Gastroesophageal sphincter (tissue), 4 donors: ENCODE measurements around the gene TRPC4. TPM values are rescaled to one million over a fixed set of nuclear protein-coding genes. Genes with fewer than 3 reads are reported as not detected.

Experiments
- ATAC-seq: fragments of 150-250 bp; one replicate; pipeline ENCODE4 v1.9.1; 2016; ENCODE audit warnings: mild to moderate bottlenecking, moderate library complexity
- H3K27ac ChIP-seq, 4 donors: fragments of 200-600 bp; sonication (generic) in 3 of 4; 1 replicate in 3 of 4; 2 replicates in 1 of 4; pipeline ENCODE4 v1.5.1; 2016 to 2019
- H3K27me3 ChIP-seq: fragments of 200-600 bp; sonication (generic); one replicate; pipeline ENCODE4 v1.5.1; 2019
- H3K36me3 ChIP-seq, 2 donors: fragments of 200-600 bp; sonication (generic); one replicate each; pipeline ENCODE4 v1.5.1; 2019; ENCODE audit warnings: control low read depth in 1 of 2
- H3K4me1 ChIP-seq, 3 donors: fragments of 200-600 bp; sonication (generic); 1 replicate in 2 of 3; 2 replicates in 1 of 3; pipeline ENCODE4 v1.5.1; 2016 to 2019; ENCODE audit warnings: control low read depth in 2 of 3
- H3K4me3 ChIP-seq, 2 donors: fragments of 200-600 bp; sonication (generic); one replicate each; pipeline ENCODE4 v1.5.1; 2019; ENCODE audit warnings: mild to moderate bottlenecking in 1 of 2, moderate library complexity in 1 of 2
- H3K9me3 ChIP-seq, 3 donors: fragments of 200-600 bp; sonication (generic); one replicate each; pipeline ENCODE4 v1.5.1; 2017 to 2019; ENCODE audit warnings: control low read depth in 2 of 3
- EP300 ChIP-seq: sonication (generic); formaldehyde crosslinking; IDR thresholded peaks from one replicate; pipeline ENCODE4 v1.6.1; 2017; ENCODE audit warnings: antibody characterized with exemption, mild to moderate bottlenecking
- POLR2A ChIP-seq, 2 donors: fragments of 450-650 bp; IDR thresholded peaks; one replicate each; pipeline ENCODE4 v1.6.1; 2017; ENCODE audit warnings: antibody characterized with exemption in 2 of 2, mild to moderate bottlenecking in 2 of 2, moderate library complexity in 1 of 2
- POLR2AphosphoS5 ChIP-seq: sonication (generic); formaldehyde crosslinking; IDR thresholded peaks from one replicate; pipeline ENCODE4 v1.6.1; 2017; ENCODE audit warnings: antibody characterized with exemption
- WGBS, 2 donors: methylation state at CpG; one replicate each; pipeline ENCODE4 v1.1.5; 2018; ENCODE audit warnings: low coverage in 1 of 2; 5-methylcytosine and 5-hydroxymethylcytosine counted together
- total RNA-seq, 4 donors: library from RNA; depleted of rRNA; stranded (reverse); fragments of >200 nt; gene quantifications; one replicate each; pipeline ENCODE4 v1.1.0, GENCODE V29; 2016
- TF ChIP-seq, protein P1 (sequence below), 4 experiments: fragments of 200-600 bp in 2 of 4; fragments of 450-650 bp in 2 of 4; sonication (generic) in 1 of 4; IDR thresholded peaks; one replicate each; pipeline ENCODE4 v1.5.1; 2017 to 2019; ENCODE audit warnings: antibody characterized with exemption in 4 of 4, mild to moderate bottlenecking in 2 of 4, moderate library complexity in 2 of 4

Gene TRPC4
- total RNA-seq, 4 donors from 2014 or later = 0.31 to 1.1 (median 0.87) TPM; not detected in 1

DNA sequence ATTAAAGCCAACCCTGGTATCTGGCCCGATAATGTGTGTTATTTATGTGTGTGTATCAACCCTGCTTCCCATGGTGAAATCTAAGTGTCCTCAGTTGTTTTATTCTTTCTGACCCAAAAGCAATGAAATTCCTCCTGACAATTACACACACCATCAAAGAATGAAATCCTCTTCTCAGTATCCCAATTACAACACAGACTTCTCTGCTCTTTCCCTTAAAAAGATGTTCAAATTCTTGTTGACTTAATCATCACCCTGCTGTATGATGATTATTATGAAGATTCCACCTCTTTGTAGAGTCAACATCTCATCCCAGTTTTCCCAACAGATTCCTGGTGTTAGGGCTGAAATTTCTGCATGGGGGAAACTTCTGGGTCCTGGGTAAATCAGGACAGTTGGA, 8.9 kb upstream of the TRPC4 start:
- no peak overlapping the region for H3K4me3 ChIP-seq
- H3K4me1 ChIP-seq = no peaks in the 10 kb centered on the region
- no peaks in the 10 kb centered on the region for H3K36me3 ChIP-seq
- H3K9me3 ChIP-seq = no peaks in the 10 kb centered on the region
- H3K27ac ChIP-seq = no peak overlapping the region
- WGBS, 2 donors = 67 to 100% methylated on average over 1 of the region's 1 CpG
- ATAC-seq = no peak
- no peaks in the 10 kb centered on the region for H3K27me3 ChIP-seq
- TF ChIP-seq POLR2A (IDR thresholded peaks at IDR 0.05) (no peak), POLR2AphosphoS5 (no peak), EP300 (no peak)
- TF ChIP-seq, protein P1, sequence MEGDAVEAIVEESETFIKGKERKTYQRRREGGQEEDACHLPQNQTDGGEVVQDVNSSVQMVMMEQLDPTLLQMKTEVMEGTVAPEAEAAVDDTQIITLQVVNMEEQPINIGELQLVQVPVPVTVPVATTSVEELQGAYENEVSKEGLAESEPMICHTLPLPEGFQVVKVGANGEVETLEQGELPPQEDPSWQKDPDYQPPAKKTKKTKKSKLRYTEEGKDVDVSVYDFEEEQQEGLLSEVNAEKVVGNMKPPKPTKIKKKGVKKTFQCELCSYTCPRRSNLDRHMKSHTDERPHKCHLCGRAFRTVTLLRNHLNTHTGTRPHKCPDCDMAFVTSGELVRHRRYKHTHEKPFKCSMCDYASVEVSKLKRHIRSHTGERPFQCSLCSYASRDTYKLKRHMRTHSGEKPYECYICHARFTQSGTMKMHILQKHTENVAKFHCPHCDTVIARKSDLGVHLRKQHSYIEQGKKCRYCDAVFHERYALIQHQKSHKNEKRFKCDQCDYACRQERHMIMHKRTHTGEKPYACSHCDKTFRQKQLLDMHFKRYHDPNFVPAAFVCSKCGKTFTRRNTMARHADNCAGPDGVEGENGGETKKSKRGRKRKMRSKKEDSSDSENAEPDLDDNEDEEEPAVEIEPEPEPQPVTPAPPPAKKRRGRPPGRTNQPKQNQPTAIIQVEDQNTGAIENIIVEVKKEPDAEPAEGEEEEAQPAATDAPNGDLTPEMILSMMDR (IDR thresholded peaks at IDR 0.05) = no peak

DNA sequence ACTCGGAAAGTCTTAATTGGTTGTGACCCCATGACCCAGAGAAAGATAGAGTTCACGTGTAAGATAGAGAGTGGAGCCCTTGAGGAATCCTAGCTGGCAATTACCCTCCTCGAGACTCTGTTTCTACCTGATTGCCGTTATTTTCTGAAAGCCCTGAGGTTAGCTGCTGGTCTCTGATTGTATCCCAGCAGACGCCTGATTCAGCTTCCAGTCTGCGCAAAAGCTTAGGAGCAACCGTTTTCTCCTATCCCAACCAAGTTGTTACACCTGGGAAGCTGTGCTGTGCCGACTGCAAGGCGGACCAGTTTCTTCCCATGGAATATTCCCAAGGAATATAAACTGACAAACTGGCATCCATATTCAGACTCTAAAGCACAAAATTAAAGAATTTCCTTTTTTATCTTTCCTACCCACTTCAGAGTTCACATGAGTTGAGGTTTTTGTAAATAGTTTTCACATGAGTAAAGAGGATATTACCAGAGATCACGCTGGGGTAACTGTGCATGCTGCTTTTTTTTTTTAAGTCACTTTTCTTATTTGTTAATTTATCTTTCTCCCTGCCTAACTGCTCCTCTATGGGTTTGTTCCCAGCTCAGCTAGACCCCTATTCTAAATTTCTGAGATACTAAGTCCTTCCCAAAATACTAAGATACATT, 1.5 kb upstream of the TRPC4 start:
- no peak overlapping the region for H3K4me3 ChIP-seq
- no peak for ATAC-seq
- 57 to 58% methylated on average over 10 of the region's 10 CpGs for WGBS, 2 donors
- H3K27me3 ChIP-seq = peaks cover 34% of the 10 kb centered on the region
- TF ChIP-seq, protein P1 (IDR thresholded peaks at IDR 0.05) = no peak
- peaks cover 0 to 16% (median 9%) of the 10 kb centered on the region in 3 donors for H3K4me1 ChIP-seq
- H3K36me3 ChIP-seq = no peaks in the 10 kb centered on the region
- H3K9me3 ChIP-seq = no peaks in the 10 kb centered on the region
- H3K27ac ChIP-seq = no peak overlapping the region

DNA sequence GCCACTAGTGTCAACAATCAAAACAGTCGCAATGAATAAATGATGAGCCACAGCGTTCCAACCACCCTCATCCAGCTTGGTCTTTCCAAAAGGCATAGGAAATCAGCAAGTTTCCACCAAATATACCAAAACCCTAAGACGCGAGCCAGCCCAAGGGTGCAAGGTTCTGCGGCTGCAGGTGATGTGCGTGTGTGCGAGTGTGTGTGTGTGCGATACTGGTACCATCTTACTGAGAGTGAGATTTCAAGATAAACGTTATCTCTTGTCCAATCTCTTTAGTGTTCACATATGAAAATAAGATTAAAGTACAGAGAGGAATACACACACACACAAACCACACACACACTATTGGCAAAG, 895 bp upstream of the TRPC4 start:
- Histone ChIP-seq H3K27me3 (peaks cover 34% of the 10 kb centered on the region), H3K4me1 (peaks cover 0 to 16% (median 9%) of the 10 kb centered on the region in 3 donors), H3K27ac (no peak overlapping the region), H3K36me3 (no peaks in the 10 kb centered on the region), H3K9me3 (no peaks in the 10 kb centered on the region), H3K4me3 (peak overlapping the region in 1 of 2 donors; percentile 51)
- WGBS, 2 donors = 43 to 57% methylated on average over 4 to 7 of the region's 9 CpGs
- ATAC-seq = no peak
- TF ChIP-seq, protein P1 (IDR thresholded peaks at IDR 0.05) = no peak
- no peak for TF ChIP-seq POLR2AphosphoS5
- no peak for TF ChIP-seq EP300
- TF ChIP-seq POLR2A (IDR thresholded peaks at IDR 0.05) = no peak

DNA sequence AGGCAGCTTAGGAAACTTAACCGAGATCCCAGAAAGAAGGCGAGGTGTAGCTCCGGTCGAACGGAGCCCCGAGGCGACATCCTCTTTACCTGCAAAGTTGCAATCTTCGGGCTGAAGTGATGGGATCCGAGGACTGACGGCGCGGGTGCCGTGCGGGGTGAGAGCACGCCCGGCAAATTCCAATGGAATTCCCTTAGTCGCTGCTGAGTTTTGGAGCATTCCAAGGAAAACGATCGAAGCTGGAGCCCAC, 141 bp downstream of the TRPC4 start:
- Histone ChIP-seq H3K36me3 (no peaks in the 10 kb centered on the region), H3K27me3 (peaks cover 34% of the 10 kb centered on the region), H3K4me3 (peak overlapping the region; percentile 7 to 51), H3K27ac (no peak overlapping the region), H3K4me1 (peaks cover 0 to 16% (median 9%) of the 10 kb centered on the region in 3 donors), H3K9me3 (no peaks in the 10 kb centered on the region)
- TF ChIP-seq POLR2AphosphoS5 = no peak
- TF ChIP-seq, protein P1 (IDR thresholded peaks at IDR 0.05) = no peak
- no peak for TF ChIP-seq EP300
- TF ChIP-seq POLR2A (IDR thresholded peaks at IDR 0.05) = no peak
- WGBS, 2 donors = no CpG with 5 or more reads among the region's 19 CpGs
- ATAC-seq = no peak

DNA sequence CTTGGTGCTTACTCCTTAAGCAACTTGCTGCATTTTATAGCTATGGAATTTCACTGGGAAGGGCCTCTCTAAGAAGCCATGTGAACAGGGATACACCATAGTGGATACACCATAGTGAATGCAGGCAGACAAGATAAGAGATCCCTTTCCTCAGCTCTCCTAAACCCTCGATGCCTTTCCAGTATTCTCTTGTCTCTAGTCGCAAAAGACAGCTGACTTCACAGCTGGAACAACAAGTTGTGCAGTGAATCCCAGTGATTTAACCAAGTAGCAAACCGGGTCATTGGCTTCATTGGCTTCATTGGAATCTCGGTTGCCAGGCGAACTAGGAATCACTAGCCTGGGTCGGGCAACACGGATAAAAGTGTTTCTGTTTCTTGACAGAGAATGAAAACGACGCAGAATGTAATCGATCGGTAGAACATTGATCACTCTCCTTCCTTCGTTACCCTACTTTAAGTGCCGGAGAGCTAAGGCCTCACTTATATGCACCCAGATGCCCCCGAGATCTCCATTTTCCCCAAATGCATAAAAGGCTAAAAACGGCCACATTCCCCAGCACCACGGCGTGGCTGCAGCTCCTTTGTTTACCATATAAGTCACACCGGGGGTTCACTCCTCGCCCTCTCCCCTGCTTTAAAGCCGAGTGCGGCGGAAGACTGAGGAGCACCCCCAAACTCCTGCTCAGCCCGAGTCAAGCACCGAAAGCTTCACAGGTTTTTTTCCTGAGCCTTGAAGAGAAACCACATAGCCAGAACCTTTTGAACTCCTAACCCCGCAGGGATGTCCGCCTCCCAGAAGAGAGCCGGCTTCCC, 674 bp downstream of the TRPC4 start:
- WGBS, 2 donors = 13 to 28% methylated on average over 16 to 17 of the region's 27 CpGs
- peaks cover 0 to 16% (median 9%) of the 10 kb centered on the region in 3 donors for H3K4me1 ChIP-seq
- peaks cover 34% of the 10 kb centered on the region for H3K27me3 ChIP-seq
- H3K36me3 ChIP-seq = no peaks in the 10 kb centered on the region
- peak overlapping the region in 1 of 2 donors; percentile 51 for H3K4me3 ChIP-seq
- H3K9me3 ChIP-seq = no peaks in the 10 kb centered on the region
- TF ChIP-seq, protein P1 (IDR thresholded peaks at IDR 0.05) = no peak
- TF ChIP-seq POLR2AphosphoS5 (no peak), POLR2A (IDR thresholded peaks at IDR 0.05) (no peak), EP300 (no peak)
- no peak overlapping the region for H3K27ac ChIP-seq
- no peak for ATAC-seq
